GM18502 (cell line): ENCODE measurements around the gene PTPRG.

Experiments used
- ATAC-seq: cut with Tn5 transposase; IDR thresholded peaks from one replicate; pipeline ENCODE4 v1.9.1; 2021; ENCODE audit warnings: mild to moderate bottlenecking; ENCODE audit not compliant: unreplicated experiment, poor library complexity

The PTPRG gene

GRCh38 chr3:61646851-61647525, 85.6 kb downstream of the PTPRG start:
- ATAC-seq = no peak

GRCh38 chr3:61648481-61648880, 87.1 kb downstream of the PTPRG start:
- ATAC-seq = no peak

- no peak for ATAC-seq
These were observed 88.2 kb downstream of the PTPRG start for GRCh38 chr3:61649381-61650170.

GRCh38 chr3:61650276-61650675, 88.9 kb downstream of the PTPRG start:
- no peak for ATAC-seq

- no peak for ATAC-seq
These were observed 89.5 kb downstream of the PTPRG start for GRCh38 chr3:61650719-61651410.

GRCh38 chr3:61657689-61658088, 96.3 kb downstream of the PTPRG start:
- ATAC-seq = no peak

GRCh38 chr3:61662861-61663260, 101.5 kb downstream of the PTPRG start:
- ATAC-seq = no peak

GRCh38 chr3:61663356-61664104, 102.2 kb downstream of the PTPRG start:
- ATAC-seq = no peak

GRCh38 chr3:61664105-61664482, 102.7 kb downstream of the PTPRG start:
- no peak for ATAC-seq

- no peak for ATAC-seq
These were observed 103.8 kb downstream of the PTPRG start for GRCh38 chr3:61665121-61665520.

GRCh38 chr3:61665987-61666386, 104.6 kb downstream of the PTPRG start:
- ATAC-seq = no peak

- no peak for ATAC-seq
These were observed 105.4 kb downstream of the PTPRG start for GRCh38 chr3:61666615-61667330.

GRCh38 chr3:61667383-61667782, 106.0 kb downstream of the PTPRG start:
- ATAC-seq = no peak

GRCh38 chr3:61667814-61668213, 106.4 kb downstream of the PTPRG start:
- no peak for ATAC-seq

- ATAC-seq = no peak
These were observed 107.0 kb downstream of the PTPRG start for GRCh38 chr3:61668317-61668864.

- ATAC-seq = no peak
These were observed 107.8 kb downstream of the PTPRG start for GRCh38 chr3:61669203-61669602.

- ATAC-seq = no peak
These were observed 108.4 kb downstream of the PTPRG start for GRCh38 chr3:61669668-61670299.

GRCh38 chr3:61673651-61674050, 112.3 kb downstream of the PTPRG start:
- ATAC-seq = no peak

GRCh38 chr3:61674596-61674995, 113.2 kb downstream of the PTPRG start:
- no peak for ATAC-seq
